Progenitor cell of endocrine pancreas (in vitro differentiated cells): ENCODE measurements around the gene SLC25A19. TPM values are rescaled to one million over a fixed set of nuclear protein-coding genes. Genes with fewer than 3 reads are reported as not detected.

Source experiments
- DNase-seq: peaks from one replicate; pipeline ENCODE4 v3.0.0; 2021; ENCODE audit warnings: low spot score; ENCODE audit not compliant: unreplicated experiment
- H3K27ac Mint-ChIP-seq: 2 replicates; pipeline ENCODE4 v1.8.0; 2021; ENCODE audit warnings: mild to moderate bottlenecking, moderate library complexity, mixed read lengths
- H3K27me3 Mint-ChIP-seq: 2 replicates; pipeline ENCODE4 v1.8.0; 2021; ENCODE audit warnings: mixed read lengths
- H3K36me3 Mint-ChIP-seq: 2 replicates; pipeline ENCODE4 v1.8.0; 2022; ENCODE audit warnings: mixed read lengths; ENCODE audit not compliant: insufficient read depth
- H3K4me1 Mint-ChIP-seq: 2 replicates; pipeline ENCODE4 v1.8.0; 2021; ENCODE audit warnings: low read depth, mixed read lengths
- H3K4me3 Mint-ChIP-seq: 2 replicates; pipeline ENCODE4 v1.8.0; 2021; ENCODE audit warnings: low read depth, mild to moderate bottlenecking, moderate library complexity, mixed read lengths
- H3K9me3 Mint-ChIP-seq: 2 replicates; pipeline ENCODE4 v1.8.0; 2021; ENCODE audit warnings: low read depth, mixed read lengths
- total RNA-seq: library from RNA; stranded (reverse); gene quantifications from 2 replicates; pipeline ENCODE4 v1.2.1, GENCODE V29; 2021
- TF ChIP-seq, protein P1 (sequence below): fragments of 200-600 bp; sonication (generic); IDR thresholded peaks from one replicate; pipeline ENCODE4 v1.5.0; 2021; ENCODE audit warnings: antibody characterized with exemption, mild to moderate bottlenecking; ENCODE audit not compliant: unreplicated experiment

SLC25A19 gene
- total RNA-seq, 1 donor from 2014 or later = 18.4 TPM

DNA sequence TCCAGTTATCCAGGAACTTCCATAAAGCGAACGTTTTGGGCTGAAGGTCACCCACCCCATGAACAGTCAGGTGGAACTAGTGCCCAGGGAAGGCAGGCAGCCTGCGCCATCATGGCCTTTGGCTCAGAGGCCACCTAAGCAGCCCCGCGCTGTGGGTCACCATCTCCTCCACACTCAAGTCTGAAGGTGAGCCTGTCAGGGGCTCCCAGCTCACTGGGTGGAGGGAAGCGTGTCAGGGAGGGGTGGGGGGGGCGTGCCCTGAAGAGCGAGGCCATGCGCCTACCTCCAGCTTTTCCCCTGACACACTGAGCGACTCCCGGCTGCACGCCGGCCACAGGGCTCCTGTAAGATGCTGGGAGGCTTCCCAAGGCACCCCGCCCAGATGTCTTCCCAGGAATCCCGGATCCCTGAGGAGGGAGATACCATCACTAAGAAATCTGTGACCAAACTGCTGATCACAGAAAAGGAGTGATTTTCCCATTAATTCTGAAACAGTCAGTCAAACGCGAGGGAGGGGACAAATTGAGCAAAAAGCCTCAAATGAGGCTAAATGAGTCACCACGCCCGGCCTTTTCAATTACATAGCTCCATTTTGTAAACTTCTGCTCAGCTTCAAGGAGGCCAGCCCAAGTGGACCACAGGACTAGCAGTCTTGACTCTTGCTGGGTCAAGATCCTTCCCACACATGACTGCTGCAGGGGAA is 26.5 kb upstream of the SLC25A19 start:
- peaks cover 5% of the 10 kb centered on the region for H3K4me1 Mint-ChIP-seq
- no peaks in the 10 kb centered on the region for H3K9me3 Mint-ChIP-seq
- H3K36me3 Mint-ChIP-seq = peaks cover 6% of the 10 kb centered on the region
- no peak overlapping the region for H3K4me3 Mint-ChIP-seq
- TF ChIP-seq, protein P1, sequence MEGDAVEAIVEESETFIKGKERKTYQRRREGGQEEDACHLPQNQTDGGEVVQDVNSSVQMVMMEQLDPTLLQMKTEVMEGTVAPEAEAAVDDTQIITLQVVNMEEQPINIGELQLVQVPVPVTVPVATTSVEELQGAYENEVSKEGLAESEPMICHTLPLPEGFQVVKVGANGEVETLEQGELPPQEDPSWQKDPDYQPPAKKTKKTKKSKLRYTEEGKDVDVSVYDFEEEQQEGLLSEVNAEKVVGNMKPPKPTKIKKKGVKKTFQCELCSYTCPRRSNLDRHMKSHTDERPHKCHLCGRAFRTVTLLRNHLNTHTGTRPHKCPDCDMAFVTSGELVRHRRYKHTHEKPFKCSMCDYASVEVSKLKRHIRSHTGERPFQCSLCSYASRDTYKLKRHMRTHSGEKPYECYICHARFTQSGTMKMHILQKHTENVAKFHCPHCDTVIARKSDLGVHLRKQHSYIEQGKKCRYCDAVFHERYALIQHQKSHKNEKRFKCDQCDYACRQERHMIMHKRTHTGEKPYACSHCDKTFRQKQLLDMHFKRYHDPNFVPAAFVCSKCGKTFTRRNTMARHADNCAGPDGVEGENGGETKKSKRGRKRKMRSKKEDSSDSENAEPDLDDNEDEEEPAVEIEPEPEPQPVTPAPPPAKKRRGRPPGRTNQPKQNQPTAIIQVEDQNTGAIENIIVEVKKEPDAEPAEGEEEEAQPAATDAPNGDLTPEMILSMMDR = no peak
- peak overlapping the region; percentile 37 for H3K27ac Mint-ChIP-seq
- no peaks in the 10 kb centered on the region for H3K27me3 Mint-ChIP-seq
- no peak for DNase-seq

DNA sequence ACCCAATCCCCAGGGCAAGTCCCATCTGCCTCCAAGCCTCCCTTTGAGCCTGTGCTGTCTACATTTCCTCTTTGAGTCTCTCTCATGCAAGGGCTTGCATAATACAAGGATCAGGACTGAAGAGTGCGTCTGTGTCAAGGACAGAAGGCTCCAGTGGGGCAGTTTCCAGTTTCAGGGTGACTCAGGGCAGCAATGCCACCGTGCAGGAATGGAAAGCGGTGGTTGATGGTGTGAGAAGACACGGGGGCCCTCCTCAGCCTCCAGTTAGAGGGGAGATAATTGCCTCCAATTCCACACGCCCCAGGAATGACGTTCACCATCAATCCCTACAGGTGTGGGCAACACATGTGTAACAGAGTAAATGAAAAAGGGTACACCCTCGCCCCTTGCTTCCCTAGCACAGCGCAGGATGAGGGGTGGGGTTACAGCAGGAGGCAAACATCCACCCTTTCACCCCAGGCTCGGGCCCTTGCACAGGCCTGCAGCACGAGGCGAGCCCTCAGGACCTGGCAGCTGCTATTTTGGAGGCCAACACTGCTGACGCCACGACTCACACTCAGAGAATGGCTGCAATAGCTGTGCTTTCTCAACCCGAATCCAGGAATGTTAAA is 24.8 kb upstream of the SLC25A19 start:
- TF ChIP-seq, protein P1 = no peak
- H3K4me3 Mint-ChIP-seq = no peak overlapping the region
- peaks cover 11% of the 10 kb centered on the region for H3K4me1 Mint-ChIP-seq
- H3K27me3 Mint-ChIP-seq = no peaks in the 10 kb centered on the region
- H3K9me3 Mint-ChIP-seq = no peaks in the 10 kb centered on the region
- H3K27ac Mint-ChIP-seq = peak overlapping the region; percentile 46
- H3K36me3 Mint-ChIP-seq = no peaks in the 10 kb centered on the region
- DNase-seq = no peak

DNA sequence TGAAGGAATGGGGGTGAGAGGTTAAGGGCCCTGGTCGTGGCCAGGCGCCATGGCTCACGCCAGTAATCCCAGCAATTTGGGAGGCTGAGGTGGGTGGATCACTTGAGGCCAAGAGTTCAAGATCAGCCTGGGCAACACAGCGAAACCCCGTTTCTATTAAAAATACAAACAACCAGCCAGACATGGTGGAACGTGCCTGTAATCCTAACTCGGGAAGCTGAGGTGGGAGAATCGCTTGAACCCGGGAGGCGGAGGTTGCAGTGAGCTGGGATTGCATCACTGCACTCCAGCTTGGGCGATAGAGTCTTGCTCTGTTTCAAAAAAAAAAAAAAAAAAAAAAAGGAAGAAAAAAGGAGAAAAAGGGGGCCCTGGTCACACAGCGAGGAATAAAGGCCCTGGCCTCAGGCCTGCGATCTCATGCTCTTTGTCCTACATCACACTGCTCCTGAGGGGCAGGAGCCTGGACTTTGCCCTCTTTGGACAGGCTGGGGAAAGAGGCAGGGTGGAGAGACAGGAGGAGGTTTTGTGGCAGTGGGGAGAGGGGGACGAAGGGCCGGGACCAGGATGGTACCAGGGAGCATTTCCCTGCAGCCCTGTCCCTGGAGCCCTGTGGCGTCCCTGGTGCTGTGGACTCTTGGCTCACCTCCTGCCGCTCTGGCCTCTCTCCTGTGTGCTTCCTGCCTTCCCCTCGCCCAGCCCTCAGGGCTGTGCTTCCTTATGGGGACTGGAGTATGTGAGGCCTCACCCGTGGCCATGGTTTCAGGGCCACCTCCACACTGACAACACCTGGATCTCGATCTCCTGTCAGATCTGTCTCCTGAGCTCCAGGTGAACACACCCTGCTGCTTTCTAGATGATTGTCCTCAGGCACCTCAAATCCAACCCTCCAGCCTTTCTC is 19.7 kb upstream of the SLC25A19 start:
- Mint-ChIP-seq H3K27ac (peak overlapping the region; percentile 87), H3K4me1 (peaks cover 25% of the 10 kb centered on the region), H3K4me3 (peak overlapping the region; percentile 14), H3K27me3 (no peaks in the 10 kb centered on the region), H3K36me3 (no peaks in the 10 kb centered on the region), H3K9me3 (no peaks in the 10 kb centered on the region)
- TF ChIP-seq, protein P1 = no peak
- DNase-seq = no peak

DNA sequence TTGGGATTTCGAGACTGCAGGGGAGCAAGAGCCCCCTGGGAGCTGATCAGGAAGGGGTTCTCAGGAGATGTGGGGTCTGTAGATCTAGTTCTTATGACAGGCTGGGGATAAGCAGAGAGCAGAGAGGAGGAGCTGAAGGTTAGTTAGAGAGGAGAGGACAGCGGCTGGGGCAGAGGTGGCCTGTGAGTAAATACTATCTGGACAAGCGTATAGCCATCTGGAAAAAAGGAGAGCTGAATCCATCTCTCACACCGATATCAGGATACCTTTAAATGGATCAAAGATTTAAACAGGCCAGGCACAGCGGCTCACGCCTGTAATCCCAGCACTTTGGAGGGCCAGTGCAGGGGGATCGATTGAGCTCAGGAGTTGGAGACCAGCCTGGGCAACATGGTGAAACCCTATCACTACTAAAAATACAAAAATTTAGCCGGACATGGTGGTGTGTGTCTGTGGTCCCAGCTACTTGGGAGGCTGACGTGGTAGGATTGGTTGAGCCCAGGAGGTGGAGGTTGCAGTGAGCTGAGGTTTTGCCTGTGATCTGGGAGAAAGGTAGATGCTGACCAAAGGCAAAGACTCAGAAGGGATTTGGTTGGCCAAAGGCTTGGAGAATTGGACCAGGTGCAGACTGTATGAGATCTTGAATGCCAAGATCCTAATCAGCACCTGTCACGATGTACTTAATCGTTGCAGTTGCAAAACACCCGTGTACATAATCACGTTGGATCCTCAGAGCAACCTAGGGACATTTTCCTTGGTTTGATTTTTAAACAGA is 18.9 kb upstream of the SLC25A19 start:
- TF ChIP-seq, protein P1 = no peak
- Mint-ChIP-seq H3K4me3 (peak overlapping the region; percentile 40), H3K27ac (peak overlapping the region; percentile 87)

More for the DNA sequence above, 18.9 kb upstream of the SLC25A19 start:
- no peak for DNase-seq
- Mint-ChIP-seq H3K27me3 (no peaks in the 10 kb centered on the region), H3K4me1 (peaks cover 23% of the 10 kb centered on the region), H3K9me3 (no peaks in the 10 kb centered on the region), H3K36me3 (no peaks in the 10 kb centered on the region)
